Measurements from ENCODE around the gene NT5DC1.

DNA sequence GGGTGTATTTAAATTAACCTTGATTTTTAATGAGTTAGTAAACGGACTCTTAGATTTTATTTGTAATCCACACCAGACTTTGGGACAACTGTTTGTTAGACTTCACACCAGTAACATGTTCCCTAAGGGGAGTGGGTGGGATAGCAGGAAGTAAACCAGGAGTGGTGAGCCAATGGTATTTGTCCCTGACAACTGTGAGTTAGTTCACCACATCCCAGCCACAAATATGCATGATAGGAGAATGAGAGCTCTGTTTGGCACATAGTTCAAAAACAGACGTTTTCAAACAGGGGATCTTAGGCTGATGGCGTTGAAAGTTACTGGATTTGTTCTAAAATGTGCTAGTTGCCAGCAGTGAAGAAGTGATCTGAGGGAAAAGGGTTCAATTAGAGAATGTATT lies 44.0 kb downstream of the NT5DC1 start:
- no peak for TF ChIP-seq POLR2A (IDR thresholded peaks at IDR 0.05)
- TF ChIP-seq CTCF (IDR thresholded peaks at IDR 0.05): no peak
- no peak for TF ChIP-seq POLR2AphosphoS5 (IDR thresholded peaks at IDR 0.05)
